GDM1 (cell line): ENCODE measurements around the gene HNRNPH2.

ENCODE experiments used
- DNase-seq: peaks from one replicate; lab custom pipeline; 2025; lab: John Stamatoyannopoulos, UW

The HNRNPH2 gene

GRCh38 chrX:101407748-101408531 lies at the start of gene HNRNPH2, which contains the start of gene GLA:
Gene HNRNPH2 (plus strand): TSS chrX:101408222. CDS start chrX:101411989, 3,767 bp downstream.
Gene GLA (minus strand): TSS chrX:101407925. CDS start chrX:101407903, 22 bp downstream.
- peak; percentile 89 for DNase-seq

DNA sequence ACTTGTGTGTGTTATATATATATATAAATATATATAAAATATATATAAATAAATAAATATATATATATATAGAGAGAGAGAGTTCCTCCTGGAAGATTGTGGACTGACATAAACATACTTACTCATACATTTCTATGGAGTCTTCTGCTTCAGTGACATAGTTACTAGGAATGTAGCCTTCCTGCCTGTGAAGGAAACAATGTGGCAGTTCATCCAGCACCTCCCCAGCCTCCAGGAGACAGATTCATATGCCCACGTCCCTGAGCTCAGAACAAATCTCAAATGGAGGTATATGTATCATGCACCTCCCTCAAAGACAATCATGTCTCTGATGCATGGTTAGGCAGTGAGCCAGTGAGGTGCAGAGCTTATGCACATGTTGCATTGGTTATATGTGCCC lies 48.1 kb upstream of the HNRNPH2 start:
- DNase-seq = no peak

GRCh38 chrX:101360390-101360789 lies 47.6 kb upstream of the HNRNPH2 start:
- DNase-seq = no peak

GRCh38 chrX:101362116-101362515 lies 45.9 kb upstream of the HNRNPH2 start:
- DNase-seq = no peak

DNA sequence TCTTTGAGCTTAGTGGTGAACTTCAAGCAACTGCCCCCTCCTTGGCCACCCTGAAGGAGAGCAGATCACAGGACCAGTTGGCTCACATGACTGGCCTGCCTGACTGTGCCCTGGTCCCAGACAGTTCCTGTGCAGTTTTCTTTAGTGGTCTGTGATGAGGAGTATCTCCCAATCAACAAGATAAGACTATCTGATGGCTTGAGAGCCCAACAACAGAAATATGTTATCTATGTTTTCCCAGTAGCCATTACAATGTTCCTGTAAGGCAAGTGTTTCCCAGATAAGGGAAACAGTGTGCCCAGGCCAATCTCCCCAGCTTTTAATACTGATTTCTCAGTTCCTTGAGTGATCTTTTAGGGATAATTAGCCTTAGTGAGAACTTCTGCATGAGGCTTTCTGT lies 45.3 kb upstream of the HNRNPH2 start:
- no peak for DNase-seq

DNA sequence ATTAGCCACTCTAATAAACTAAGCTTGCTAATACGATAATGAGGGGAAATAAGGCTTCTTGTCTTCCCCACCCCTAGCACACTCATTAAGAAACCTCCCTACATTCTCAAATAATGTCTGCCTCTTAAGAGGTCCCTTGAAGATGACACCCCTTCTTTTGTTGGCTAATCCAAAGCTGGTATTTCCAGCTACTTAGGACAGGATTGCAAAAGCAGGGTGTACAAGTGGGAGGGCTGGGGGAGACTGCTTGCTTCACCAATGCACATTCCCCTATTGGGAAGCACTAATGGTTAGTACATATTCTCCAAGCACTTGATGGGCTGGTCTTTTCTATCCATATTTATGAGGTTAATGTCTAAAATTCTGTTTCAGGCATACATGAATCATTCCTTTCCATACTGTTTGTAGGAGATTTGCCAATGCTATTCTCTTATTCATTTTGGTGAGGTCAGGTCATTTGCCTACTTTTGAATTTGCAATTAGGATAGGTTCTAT lies 42.7 kb upstream of the HNRNPH2 start:
- no peak for DNase-seq

DNA sequence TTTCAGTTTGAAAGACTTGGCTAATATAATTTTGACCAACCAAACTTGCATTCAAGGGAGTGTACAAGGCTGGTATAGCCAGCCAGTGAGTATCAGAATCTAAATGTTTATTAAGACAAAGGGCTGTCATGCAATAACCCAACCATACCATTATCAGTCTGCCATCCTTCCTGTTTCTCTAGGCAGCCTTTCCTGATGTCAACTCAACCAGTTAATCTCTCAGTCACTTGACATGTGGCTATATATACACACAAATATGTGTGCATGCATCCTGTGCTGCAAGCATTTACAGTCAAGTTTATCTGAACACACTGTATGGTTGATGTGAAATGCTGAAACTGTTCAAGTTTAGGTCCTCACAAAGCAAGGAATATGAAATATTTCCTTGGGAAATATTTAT lies 39.2 kb upstream of the HNRNPH2 start:
- peak; percentile 54 for DNase-seq

GRCh38 chrX:101369687-101370086 lies 38.3 kb upstream of the HNRNPH2 start:
- no peak for DNase-seq

DNA sequence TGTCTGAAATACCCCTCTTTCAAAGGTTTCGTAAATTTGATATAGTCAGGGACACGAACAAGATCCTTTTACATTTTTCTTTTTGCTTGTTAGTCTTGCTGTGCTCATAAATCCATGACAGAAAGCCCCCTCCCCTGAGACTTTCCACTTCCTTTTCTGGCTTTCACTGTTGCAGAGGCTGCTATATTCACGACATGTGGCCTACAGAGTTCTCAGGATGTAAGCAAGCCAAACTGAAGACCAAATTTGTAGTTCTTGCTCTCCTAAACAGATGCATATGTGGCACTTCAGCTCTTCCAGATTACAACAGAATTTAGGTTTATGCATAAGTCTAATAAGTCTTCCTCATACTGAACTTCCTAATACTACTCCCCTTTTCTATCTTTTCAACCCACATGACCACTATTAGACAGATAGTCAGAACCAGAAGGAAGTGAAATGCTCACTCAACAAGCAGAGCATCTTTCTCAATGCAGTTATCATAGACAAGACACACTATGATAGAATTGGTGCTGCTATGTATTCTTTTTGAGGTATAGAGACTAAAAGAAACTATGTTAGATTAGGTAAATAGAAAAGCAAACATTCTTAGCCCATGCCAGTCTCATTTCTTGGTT lies 37.0 kb upstream of the HNRNPH2 start:
- no peak for DNase-seq

DNA sequence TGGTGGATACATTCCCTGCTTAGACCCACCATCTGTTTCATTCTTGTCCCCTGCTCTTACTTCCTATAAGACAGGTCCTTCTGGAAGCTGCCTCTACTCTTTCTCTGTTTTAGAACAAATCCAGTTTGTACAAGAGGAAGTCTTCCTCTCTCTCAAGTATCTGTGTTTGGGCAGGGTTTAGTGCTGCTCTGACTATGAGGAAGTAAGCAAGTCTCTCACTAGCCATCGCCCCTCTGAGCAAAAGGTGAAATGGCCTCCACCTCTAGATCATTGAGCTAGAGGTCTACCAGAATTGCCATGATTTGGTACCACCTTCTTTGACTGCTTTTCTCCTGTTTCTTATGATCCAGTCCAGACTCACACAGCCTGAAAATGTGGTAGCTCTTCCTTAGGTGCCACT lies 30.5 kb upstream of the HNRNPH2 start:
- no peak for DNase-seq

- DNase-seq = no peak
Observed at GRCh38 chrX:101383679-101384205, 24.3 kb upstream of the HNRNPH2 start.

GRCh38 chrX:101385026-101385684 lies 22.9 kb upstream of the HNRNPH2 start:
- DNase-seq = no peak

- peak; percentile 59 for DNase-seq
Observed at GRCh38 chrX:101385795-101386541, 22.1 kb upstream of the HNRNPH2 start, which contains the start of gene BTK. Gene BTK (minus strand): TSS chrX:101386191. CDS start chrX:101375284, 10,907 bp downstream.

- no peak for DNase-seq
Observed at GRCh38 chrX:101386542-101386885, 21.5 kb upstream of the HNRNPH2 start.

DNA sequence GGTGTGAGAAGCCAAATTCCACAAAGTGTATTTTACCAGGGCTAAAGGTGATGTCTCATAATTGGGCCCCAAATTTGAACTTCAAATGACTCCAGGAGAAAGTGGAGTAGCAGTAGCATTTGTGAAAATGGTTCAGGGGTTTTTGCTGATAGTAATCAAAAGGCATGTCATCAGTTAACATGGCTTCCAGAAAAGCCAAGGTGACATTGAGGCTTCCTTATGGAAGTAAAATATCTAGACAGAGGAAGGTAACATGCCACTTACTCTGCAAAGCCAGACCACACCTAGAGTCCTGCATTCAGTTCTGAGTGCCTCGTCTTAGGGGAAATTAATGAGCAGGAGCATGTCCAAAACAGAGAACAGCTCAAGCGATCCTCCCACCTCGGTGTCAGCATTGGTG lies 19.4 kb upstream of the HNRNPH2 start:
- no peak for DNase-seq

- DNase-seq = peak; percentile 89
Observed at GRCh38 chrX:101390664-101391525, 17.1 kb upstream of the HNRNPH2 start, which contains the start of gene RPL36A. Gene RPL36A (plus strand): TSS chrX:101391011. CDS start chrX:101391044, 33 bp downstream.

GRCh38 chrX:101391831-101392230 lies 16.2 kb upstream of the HNRNPH2 start:
- no peak for DNase-seq

GRCh38 chrX:101393530-101394305 lies 14.3 kb upstream of the HNRNPH2 start:
- no peak for DNase-seq

- no peak for DNase-seq
Observed at GRCh38 chrX:101394372-101394771, 13.7 kb upstream of the HNRNPH2 start.

- DNase-seq = no peak
Observed at GRCh38 chrX:101395789-101396188, 12.2 kb upstream of the HNRNPH2 start.
